Fibroblast of lung (primary cell): Measurements from ENCODE around the gene MAB21L3.

Experiments used
- CTCF ChIP-seq, 2 donors: IDR thresholded peaks in 1 of 2; conservative IDR thresholded peaks in 1 of 2; 1 replicate in 1 of 2; 2 replicates in 1 of 2; pipeline ENCODE4 v1.5.1; 2011 to 2012; ENCODE audit warnings: low read length in 2 of 2, control low read depth in 1 of 2, inconsistent platforms in 1 of 2, low read depth in 1 of 2, mild to moderate bottlenecking in 1 of 2
- EZH2 ChIP-seq: IDR thresholded peaks from 2 replicates; pipeline ENCODE4 v1.5.1; 2012; ENCODE audit warnings: low read length, control low read depth, mild to moderate bottlenecking; ENCODE audit errors: missing control alignments

GRCh38 chr1:116148967-116149366 lies 37.8 kb downstream of the MAB21L3 start:
- no peak for TF ChIP-seq CTCF (conservative IDR thresholded peaks at IDR 0.05 in 1 of 2, IDR thresholded peaks at IDR 0.05 in 1 of 2; ENCODE audit: low read depth in 1 of 2, low read length in 2 of 2)
- TF ChIP-seq EZH2: no peak
